Stimulated activated CD8-positive, alpha-beta memory T cell treated with anti-CD3 and anti-CD28 coated beads, Interleukin-4, amount 100 ng/mL, for 24 hours (primary cell): ENCODE data around the gene NDRG3.

ENCODE experiments used
- DNase-seq: peaks from one replicate; pipeline ENCODE4 v3.0.0-alpha.2; 2020; ENCODE audit warnings: low read depth

The NDRG3 gene

GRCh38 chr20:36745927-36746659 is at the start of gene NDRG3:
NDRG3 (minus strand) TSS chr20:36746090; CDS start chr20:36721735, 24,355 bp downstream.
- DNase-seq, result peak; percentile 86

GRCh38 chr20:36794116-36794474 is 48.2 kb upstream of the NDRG3 start:
- DNase-seq, result no peak

DNA sequence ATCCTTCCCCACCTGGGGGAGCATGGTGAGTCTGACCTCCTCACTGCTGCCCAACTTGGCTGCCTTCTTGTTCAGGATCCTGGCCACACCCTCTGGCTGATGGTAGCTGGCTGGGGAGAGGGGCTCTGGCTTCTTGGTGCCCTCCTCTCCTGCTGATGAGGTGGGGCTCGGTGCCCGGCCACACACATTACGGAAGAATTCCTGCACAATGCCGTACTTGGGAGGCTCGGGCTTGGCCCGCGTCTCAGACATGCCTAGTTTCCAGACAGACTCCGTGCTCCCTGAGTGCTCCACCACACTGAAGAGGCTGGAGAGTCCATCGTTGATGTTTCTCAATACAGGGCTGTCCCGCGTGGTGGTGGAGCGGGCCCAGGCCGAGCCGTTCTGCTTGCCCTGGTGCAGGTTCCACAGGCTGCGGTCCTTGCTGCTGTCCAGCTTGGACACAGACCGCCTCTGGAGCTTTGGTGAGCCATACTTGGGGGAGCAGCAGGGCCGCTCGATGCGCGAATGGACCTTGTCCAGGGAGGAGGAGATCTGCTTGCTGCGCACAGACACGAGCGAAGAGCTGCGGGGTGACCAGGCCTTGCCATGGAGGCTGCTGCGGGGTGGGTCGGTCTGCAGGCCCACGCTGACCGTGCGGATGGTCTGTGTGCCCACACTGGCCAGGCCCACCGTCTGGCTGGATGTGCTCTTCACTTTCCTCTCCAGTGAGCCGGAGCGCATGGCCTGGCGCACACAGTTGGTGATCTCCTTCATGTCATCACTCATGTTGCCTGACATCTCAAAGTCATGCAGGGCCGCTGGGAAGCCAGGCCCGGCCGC is 47.6 kb upstream of the NDRG3 start:
- no peak for DNase-seq

DNA sequence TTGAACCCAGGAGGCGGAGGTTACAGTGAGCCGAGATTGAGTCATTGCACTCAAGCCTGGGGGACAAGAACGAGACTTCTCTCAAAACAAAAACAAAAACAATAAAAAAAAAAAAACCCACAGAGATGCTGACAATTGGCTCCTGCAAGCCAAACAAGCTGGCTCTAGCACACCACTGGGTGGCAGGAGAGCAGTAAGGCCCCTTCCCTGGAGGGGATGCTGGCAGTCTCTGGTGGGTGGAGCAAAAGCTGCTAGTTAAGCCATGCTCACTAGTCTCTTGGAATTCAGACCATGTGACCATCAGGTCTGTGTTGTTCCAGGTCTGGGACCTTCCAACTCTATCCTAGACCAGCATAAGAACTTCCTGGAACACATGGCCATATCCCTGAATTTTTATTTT is 46.5 kb upstream of the NDRG3 start:
- DNase-seq, result no peak

GRCh38 chr20:36791862-36792261 is 46.0 kb upstream of the NDRG3 start:
- no peak for DNase-seq

GRCh38 chr20:36786663-36787062 is 40.8 kb upstream of the NDRG3 start:
- no peak for DNase-seq

DNA sequence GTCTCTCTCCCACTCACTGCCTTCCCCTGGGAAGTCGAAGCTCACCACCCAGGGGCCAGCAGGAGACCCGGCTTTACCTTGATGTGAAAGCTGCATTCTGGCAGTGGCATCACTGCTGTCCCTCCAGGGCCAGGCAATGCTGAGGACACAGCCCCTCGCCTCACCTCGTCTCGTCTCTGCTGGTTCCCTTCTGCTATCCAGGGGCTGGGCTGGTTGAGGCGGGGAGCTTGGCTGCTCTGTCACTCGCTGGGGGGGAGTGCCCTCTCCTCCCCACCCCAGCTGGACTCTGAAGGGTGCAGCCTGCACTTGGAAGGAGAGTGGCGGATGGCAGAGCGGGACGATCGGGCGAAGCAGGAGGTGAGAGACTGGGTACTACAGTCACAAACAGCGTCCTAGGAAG is 40.4 kb upstream of the NDRG3 start:
- no peak for DNase-seq

- no peak for DNase-seq
Measured at GRCh38 chr20:36785308-36785707, 39.4 kb upstream of the NDRG3 start.

DNA sequence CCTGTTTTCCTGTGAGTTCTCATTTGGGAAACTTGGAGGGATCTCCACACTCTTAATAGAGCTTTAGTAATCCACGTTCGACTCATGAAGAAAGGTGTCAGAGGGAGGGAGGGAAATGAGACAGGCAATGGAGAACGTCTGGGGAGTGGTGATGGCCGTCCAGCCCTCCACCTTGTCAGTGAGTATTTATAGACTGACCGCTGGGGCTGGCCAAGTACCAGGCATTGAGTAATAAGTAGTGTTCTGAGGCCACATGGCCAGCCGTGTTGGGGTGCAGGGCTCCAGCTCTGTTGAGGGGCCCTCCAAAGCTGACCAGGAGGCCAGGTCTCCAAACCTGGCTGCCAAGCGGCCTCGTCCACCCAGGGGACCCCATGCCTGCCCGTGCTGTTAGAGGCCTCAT is 39.0 kb upstream of the NDRG3 start:
- DNase-seq, result no peak

GRCh38 chr20:36784116-36784515 is 38.2 kb upstream of the NDRG3 start:
- DNase-seq, result no peak

DNA sequence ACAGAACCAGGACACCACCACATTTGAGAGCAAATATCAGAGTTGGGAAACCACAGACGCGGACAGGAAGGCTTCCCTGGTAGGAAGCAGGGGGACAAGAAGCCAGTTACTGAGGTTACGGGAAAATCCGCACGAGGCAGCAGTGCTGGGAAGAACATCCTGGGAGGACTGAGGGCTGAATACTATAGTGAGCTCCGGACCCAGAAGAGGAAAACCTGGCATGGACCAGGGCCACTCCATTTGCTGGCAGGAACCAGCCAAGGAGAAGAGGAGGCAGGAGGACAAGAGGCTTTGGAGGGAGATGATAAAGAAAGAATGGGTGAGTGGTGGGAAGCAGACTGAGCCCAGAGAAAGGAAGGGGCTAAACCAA is 33.8 kb upstream of the NDRG3 start:
- no peak for DNase-seq

DNA sequence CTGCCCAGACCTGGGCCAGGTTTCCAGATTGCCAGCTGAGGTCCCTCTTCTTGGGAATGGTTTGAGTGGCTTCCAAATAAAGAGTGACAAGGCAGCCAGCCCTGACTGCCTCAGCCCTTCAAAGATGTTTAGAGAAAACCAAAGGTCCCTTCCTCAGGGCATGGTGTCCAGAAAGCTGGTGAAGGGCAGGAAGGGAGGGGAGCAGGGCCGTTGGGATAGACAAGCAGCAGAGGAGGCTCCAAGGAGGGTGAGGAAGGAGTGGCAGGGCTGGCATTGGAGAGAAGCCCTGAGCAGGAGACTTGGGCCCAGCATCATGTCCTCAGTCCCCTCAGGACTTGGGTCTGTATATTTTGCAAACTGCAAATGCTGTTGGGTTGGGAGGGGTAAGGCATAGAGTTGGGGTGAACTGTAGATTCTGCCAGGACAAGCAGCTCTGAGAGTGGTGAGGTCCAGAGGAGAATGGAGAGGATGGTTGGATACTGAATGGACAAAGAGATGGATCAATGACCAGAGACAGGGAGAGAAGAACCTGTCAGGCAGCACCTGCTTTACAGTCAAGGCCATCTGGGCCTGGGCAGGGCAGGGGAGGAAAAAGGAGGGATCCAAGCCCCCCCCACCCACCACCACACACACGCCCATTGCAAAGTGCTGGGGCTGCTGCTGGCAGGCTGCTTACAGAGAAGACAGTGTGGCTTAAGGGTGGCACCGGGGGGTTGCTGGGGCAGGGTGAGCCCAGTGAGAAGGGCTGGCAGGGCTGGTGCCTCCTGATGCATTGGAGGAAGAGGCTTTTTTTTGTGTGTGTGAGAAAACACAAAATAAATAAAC is 33.2 kb upstream of the NDRG3 start:
- DNase-seq, result no peak

DNA sequence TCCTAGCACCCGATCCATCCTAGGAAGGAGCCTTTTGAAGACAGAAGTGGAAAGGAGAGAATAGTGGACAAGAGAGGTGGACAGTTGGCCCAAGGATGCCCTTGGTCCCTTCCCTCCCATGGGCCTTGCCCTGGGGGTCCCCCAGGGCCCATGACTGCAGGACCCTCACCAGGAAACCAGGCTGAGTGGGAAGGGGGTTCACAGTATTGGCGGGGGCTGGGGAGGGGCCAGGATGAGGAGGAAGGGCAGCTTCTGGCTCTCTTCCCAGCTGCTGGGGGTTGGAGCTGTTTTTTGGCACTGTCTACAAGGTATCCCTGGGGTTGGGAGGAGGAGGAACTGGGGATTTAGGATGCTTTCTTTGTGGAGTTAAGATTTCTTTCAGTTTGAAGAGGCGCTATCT is 31.7 kb upstream of the NDRG3 start:
- DNase-seq, result no peak

DNA sequence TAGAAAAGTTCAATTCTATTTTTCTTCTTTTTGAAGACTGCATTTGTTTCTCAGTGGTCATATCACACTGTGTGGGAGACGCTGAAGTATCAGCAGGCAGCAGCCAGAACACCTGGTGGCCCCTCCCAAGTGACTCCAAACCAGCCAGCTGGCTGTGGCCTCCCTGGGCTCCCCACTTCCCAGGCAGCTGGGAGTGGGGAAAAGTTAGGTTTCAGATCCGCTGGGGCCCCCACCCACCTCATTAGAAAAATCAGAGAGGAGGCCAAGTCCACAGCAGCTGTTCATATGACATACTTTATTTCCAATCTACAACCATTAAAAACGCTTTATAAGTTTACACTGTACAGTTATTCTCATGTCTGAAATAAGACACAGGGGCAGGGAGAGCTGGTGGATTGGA is 31.3 kb upstream of the NDRG3 start:
- no peak for DNase-seq

DNA sequence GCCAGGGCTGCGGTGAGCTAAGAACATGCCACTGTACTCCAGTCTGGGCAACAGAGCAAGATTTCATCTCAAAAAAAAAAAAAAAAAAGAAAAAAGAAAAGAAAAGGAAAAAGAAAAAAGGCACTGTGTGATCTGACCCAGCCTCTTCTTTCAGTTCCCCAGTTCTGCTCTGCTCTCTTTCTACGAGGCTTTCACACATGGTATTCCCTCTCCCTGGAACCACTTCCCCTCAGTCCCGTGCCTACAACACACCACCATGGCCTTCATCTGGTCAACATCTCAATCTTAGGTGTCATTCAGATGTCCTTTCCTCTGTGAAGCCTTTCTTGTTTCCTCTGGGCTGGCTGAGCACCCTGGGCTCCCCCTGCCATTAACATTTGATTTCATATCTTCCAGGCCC is 29.9 kb upstream of the NDRG3 start:
- no peak for DNase-seq

DNA sequence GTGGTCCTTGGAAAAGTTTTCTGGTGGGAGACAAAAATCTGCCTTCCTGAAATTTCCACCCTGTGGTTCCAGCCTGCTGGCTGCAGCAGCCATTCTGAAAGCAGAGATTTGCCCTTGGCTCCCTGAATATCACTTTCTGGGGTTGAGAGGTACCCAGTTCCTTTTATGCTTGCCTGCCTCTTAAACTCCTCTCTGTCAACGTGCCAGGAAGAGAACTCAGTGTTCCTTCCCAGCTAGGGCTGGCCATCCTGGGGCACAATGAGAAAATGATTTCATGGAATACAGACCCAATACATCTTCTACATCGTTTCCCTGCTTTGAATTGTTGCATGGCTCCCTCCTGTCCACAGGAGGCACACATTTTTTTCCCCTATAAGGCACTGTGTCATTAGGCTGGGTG is 29.3 kb upstream of the NDRG3 start:
- no peak for DNase-seq

- DNase-seq, result peak; percentile 98
Measured at GRCh38 chr20:36773597-36774390, 27.9 kb upstream of the NDRG3 start, which contains the start of gene DSN1. DSN1 (minus strand) TSS chr20:36773763; CDS start chr20:36771458, 2,305 bp downstream.

DNA sequence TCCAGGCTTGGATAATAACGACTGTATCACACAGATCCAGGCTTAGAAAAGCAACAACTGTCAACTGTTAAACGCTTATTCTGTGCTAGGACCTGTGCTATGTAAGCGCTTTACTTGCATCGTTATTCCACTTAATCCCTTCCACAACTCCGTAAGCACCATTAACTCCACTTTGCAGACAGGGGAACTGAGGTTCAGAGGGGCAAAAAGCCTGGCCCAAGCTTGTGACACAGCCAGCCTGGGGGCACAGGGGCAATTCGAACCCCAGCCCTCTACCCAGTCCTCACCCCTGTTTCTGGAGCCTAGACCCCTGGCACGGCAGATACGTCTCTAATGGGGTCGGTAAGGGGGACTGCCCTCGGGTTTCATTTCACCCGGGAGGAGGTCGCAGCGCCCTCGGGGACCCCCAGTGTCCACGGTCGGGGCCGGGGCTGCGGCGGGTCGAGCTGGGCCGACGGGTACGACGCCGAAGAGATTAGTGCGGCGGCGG is 27.3 kb upstream of the NDRG3 start:
- DNase-seq, result no peak

DNA sequence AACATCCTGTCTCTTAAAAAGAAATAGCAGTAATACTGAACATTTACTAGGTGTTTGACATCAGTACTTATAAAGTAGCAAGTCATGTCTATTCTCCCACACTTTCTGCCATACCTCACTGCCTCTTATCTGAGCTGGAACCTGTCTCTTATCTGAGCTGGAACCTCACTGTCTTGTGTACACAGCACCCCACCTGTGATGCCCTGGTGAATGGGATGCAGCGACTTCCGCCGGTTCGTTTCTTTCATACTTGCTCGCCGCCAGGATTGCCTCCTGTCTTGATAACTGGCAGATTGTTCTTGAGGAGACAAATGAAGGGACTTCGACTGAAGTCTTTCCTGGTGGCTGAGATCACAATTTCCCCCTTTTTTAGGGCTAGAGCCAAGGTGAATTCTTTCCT is 24.8 kb upstream of the NDRG3 start:
- no peak for DNase-seq

DNA sequence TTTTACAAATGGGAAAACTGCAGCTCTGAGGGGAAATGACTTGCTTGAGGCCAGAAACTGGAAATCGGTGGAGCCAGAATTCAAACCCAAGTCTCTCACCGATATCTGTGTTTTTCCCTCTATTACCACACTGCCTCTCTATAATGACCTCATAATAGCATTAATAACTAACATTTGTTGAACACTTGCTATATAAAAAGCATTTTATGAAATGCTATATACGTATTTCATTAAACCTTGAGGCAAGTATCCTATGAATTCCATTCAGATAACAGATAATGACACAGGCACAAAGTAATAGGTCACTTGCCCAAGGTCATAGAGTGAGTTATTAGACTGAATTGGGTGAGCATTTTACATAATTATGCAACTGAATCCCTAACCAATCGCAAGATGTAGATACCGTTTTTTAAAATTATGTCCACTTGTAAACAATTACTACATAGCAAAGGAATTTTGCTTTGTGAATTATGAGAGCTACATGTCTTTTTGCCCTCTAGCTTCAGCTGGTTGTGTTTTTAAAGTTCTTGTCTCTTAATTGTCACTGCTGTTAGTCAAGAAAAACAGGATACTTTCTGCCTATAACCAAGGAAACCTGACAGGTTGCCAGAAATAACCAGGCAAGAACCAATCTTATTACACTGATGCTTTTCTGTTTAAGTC is 23.0 kb upstream of the NDRG3 start:
- DNase-seq, result no peak

DNA sequence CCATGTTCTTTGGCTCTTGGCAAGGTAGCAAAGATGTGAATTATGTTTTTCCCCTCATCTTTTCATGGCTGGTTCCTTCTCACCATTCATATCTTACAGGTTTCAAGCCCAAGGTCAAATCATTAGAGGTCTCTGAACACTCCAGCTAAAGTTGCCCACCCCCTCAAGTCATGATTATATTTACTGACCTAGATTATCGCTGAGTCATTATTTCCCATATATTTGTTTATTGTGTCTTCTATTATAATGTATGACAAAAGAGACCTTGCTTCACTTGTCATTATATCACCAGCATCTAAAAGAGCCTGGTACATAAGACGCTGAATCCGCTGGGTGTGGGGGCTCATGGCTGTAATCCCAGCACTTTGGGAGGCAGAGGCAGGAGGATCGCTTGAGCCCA is 15.2 kb upstream of the NDRG3 start:
- no peak for DNase-seq
